T-helper 1 cell treated with Interleukin-12 subunit alpha and Interleukin-12 subunit beta and Interleukin-4 antibody, amounts not matched to agents 30 ng/mL and 1 ng/mL, for 36 hours (primary cell): ENCODE data around the gene OR5J2. TPM values are rescaled to one million over a fixed set of nuclear protein-coding genes. Genes with fewer than 3 reads are reported as not detected.
"Not testable (repeated sequence)": the region's sequence is repeated elsewhere in the genome, so short reads cannot be mapped to it uniquely, and the experiment has no call there.

Source experiments
- intact Hi-C: fragments of 100-400 bp; cut with micrococcal nuclease; formaldehyde crosslinking; loops from one replicate; pipeline ENCODE4 v1.15.1; 2024
- total RNA-seq: library from RNA; stranded (reverse); gene quantifications from 2 replicates; pipeline ENCODE4 v1.2.3, GENCODE V29; 2022

The OR5J2 gene
- not detected in 2 replicates for total RNA-seq

DNA sequence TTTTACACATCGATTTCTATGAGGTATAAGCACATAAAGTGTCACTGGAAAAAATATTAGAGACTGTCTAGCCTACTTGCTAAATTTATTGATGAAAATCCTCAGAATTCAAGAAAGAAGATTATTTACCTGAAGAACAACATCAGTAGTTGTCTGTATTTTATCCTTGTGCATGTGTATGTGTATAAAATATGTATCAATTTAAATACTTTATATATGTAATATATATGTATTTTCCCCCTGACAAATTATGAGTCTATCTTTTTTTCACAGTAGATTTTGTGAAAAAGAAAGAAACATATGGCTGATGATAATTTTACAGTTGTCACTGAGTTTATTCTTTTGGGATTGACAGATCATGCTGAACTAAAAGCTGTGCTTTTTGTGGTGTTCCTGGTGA lies at the start of gene OR5J2:
Gene OR5J2, plus strand, starts transcription at position 301 of the 400 bp plus-strand sequence. Its CDS starts 0 bp downstream, at position 301.
- intact Hi-C loops: no loop called here

DNA sequence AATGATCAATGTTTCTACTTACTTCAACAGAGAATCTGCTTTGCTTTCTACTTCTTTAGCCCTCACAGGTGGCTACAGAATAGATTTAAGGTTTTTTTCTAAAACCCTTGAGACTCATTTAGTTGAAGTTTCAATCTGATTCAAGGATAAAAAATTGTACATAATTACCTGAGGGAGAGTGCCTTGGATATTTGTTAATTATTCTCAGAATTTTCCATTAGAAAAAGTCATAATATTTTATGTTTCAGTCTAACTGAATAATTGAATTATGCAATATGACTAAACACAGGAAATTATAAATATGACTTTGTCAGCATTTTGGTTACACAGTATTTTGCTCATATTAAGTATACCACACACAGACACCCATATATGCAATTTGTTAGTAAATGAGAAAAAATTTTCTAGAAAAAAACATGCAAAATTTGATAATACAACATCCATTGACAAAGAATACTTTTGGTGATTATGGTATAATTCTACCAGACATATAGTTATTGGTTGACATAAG lies 36.2 kb upstream of the OR5J2 start, which contains the start of gene OR8J3:
Gene OR8J3, minus strand, starts transcription at position 51 of the 511 bp plus-strand sequence. CDS start 2,483 bp downstream, outside the sequence.
- intact Hi-C loops: no loop called here

DNA sequence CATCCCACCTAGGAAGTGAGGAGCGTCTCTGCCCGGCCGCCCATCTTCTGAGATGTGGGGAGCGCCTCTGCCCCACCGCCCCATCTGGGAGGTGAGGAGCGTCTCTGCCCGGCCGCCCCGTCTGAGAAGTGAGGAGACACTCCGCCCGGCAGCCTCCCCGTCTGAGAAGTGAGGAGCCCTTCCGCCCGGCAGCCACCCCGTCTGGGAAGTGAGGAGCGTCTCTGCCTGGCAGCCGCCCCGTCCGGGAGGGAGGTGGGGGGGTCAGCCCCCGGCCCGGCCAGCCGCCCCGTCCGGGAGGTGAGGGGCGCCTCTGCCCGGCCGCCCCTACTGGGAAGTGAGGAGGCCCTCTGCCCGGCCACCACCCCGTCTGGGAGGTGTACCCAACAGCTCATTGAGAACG lies 32.7 kb upstream of the OR5J2 start:
- intact Hi-C loops: not testable (repeated sequence)

DNA sequence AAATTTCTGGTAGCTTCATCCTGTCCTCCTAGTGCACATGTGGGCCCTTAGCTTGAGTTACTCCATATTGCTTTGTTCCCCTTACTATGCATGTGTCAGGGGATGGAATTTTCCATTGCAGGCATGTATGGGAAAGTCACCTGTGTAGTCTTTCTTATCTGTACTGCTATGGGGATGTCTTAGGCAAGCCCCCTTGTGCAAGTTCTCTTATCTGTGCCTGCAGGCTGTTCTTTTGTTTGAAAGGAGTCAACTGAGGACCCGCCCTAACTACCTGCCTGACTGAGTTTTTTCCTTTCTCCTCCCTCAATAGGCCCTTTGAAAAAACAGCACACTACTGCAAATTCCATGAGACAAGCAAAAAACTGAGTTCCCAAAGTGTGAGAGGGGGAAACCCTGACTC lies 25.0 kb upstream of the OR5J2 start:
- intact Hi-C loops: no loop called here

DNA sequence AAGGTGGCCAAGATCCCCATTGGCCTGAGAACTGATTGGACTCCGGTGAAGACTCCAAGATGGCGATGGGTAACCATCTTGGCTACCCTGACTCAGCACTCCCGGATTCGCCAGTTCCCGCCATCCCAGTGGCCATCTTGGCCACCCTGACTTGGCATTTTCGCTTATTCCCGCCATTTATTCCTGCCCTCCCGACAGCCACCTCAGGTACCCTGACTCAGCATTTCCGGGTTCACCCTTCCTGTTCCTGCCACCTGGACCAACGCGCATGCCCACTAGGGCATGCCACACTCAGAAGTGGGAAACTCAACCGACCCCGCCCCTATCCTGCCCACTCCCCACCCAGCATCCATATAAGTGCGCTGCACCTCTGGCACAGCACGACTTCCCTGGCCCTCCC lies 24.1 kb upstream of the OR5J2 start:
- intact Hi-C loops: no loop called here

DNA sequence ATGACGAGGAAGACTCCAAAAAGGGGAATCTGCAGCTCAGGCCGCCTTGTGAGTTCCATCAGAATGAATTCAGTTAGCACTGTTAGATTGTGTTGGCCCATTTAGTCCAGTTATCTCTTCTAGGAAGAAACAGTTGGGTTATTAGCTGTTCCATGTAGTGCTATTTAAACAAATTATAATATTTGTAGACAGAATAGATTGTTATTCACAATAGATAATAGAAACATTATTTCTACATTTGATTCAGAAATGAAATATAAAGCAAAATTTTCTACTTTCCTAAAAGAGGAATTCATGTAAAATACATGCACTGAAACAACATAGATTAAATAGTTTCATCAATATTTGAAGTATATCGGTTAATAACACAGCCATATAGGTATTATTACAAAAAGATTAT lies 16.2 kb upstream of the OR5J2 start, which contains the start of gene OR8K5:
Gene OR8K5, minus strand, starts transcription at position 101 of the 400 bp plus-strand sequence. Its CDS starts 0 bp downstream, at position 101.
- intact Hi-C loops: no loop called here

DNA sequence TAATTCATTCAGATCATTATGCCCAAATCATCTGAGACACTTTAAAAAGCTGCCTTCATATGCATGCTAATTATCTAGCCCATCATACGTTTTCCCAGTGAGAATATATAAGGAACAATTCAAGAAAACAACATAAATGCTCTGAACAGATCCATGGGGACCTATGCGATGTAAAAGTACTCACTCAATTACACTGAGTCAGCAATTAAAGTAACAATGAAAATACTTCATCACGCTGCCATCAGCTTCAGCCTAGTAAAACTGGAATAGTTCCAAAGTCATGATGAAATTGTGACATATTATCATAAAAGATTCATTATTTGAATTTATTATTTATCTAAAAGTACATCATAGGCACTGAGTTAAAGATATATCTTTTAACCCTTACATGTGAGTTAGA lies 12.6 kb upstream of the OR5J2 start:
- intact Hi-C loops: no loop called here

DNA sequence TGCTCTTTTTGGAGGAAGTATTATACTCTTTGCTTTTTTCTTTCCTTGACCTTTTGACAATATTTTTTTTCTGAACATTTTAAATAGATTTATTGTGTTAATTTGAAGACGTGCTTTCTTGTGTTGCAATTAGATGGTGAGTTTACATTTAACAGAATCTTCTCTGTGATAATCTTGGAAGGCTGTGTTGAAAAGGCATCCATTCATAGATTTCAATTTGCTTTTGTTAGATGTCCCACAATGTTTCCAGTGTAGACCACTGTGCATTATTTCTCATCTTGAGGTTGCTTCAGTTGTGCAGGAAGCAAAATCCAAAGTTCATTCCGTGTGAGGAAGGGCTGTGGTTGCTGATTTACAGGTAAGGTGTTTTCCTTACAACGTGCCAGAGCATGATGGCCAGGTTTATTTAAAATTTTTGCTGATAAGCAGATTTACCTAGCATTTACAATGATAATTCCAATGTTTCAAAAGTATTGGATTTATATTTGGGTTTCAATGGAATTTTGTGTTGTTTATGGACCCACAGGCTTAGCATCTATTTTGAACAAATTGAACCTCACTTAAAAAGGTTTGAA lies 4.1 kb upstream of the OR5J2 start:
- intact Hi-C loops: loop anchor here (5.0 kb wide), 1 partner anchor 1435 kb away; no protein-coding TSS in a partner anchor

DNA sequence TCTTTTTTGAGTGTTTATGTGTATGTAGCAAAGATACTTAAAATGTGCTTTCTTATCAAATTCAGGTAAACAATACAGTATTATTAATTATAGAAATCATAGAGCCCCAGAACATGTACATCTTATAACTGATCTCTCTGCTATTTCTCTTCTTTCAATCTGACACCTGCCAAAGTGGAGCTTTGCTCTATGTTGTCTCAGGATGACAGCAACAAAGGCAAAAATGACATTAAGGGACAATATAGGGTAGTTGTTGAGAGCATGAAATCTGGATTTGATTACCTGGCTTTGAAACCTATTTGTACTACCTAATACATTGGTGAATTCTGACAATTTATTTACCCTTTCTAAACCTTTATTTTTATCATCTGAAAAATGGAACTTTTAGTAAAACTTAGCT lies 7.0 kb downstream of the OR5J2 start:
- intact Hi-C loops: no loop called here

DNA sequence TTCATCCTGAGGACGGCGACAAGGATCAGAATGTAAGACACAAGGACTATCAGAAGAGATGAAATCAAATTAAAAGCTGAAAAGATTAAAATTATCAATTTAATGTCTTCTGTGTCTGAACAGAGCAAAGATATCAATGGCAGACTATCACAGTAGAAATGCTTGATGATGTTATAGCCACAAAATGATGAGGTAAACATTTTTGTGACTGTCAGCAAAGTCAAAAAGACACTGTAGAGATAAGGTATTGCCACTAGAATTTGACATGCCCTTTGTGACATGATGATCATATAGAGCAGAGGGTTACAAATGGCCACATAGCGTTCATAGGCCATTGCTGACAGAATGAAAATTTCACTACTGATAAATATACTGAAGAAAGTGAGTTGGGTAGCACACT lies 12.2 kb downstream of the OR5J2 start:
- intact Hi-C loops: no loop called here

DNA sequence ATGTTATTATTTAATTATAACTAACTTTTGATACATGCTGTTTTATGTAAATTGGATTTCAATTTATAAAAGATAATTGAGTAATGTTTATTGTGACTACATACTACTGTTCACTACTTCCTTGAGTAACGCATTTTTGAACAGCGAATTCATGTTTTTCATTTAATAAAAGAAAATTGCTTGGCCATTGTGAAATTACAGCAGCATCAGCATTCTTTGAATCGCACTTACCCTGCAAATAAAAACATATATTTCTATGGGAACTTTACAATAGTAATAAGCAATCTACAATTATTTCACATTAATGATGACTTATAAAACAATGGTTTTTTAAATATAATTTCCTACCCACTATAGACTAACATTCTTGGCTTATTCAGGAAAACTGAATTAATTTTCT lies 20.3 kb downstream of the OR5J2 start:
- intact Hi-C loops: no loop called here

DNA sequence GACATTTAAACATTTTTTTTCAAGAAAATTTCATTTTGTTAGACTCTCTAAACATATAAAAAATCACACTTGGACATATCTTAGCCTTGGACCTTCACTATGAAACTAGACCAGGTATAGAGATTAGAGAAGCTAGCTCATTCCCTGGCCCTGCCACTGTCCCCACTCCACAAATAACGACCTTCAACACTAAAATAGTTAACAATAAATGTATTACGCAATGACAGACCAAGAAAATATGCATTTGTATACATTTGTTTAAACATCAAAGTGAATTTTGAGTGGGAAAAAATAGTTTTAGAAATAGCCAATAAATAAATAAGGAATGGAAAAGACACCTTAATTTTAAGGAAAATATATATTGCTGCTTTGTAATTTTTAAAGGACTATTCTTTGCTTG lies 20.9 kb downstream of the OR5J2 start:
- intact Hi-C loops: no loop called here

DNA sequence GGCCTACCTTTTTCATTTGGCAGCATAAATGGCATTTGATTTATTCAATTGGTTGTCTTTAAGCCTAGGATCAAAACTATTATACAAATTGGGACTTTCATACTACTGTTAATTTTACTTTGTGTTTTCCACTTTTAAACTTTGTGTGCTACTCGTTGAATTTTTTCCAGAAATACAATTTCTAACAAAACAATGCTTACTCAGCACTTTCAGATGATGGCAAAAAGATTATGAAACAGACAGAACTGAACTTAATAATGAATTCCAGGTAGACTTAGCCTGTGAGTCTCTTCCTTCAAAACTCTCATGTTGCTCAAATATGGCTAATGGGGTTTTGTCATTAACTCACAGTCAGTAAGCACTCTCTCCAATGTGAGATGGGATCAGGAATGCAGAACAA lies 31.4 kb downstream of the OR5J2 start:
- intact Hi-C loops: no loop called here

DNA sequence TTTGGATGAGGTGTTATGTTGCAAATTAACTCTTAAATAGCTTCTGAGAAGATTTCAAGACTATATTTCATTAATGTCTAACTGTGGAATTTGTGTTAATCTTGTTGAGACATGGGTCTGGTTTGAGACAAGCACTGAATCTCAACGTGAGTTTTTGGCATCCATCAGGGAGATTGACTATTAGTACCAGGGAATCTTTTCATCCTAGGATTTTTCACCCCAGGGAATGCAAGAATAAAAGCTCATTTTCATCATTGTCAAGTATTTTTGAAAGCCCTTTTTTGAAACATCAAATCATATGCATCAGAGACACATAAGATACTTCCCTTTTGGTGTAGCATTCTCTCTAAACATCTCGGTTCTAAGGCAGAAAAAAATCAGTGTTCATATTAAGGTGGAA lies 38.1 kb downstream of the OR5J2 start:
- intact Hi-C loops: no loop called here

DNA sequence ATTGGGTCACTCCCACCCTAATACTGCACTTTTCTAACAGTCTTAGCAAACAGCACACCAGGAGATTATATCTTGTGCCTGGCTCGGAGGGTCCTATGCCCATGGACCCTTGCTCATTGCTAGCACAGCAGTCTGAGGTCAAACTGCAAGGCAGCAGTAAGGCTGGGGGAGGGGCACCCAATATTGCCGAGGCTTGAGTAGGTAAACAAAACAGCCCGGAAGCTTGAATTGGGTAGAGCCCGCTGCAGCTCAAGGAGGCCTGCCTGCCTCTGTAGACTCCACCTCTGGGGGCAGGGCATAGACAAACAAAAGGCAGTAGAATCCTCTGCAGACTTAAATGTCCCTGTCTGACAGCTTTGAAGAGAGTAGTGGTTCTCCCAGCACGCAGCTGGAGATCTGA lies 43.3 kb downstream of the OR5J2 start:
- intact Hi-C loops: not testable (repeated sequence)

Other genes with a start within 250 kb of the OR5J2 start
- not detected in 2 replicates for gene OR5I1, start 240.2 kb upstream of the OR5J2 start, total RNA-seq
- gene OR10AG1, start 206.7 kb upstream of the OR5J2 start, total RNA-seq: not detected in 2 replicates
- not detected in 2 replicates for gene OR5F1, start 182.0 kb upstream of the OR5J2 start, total RNA-seq
- gene OR5AS1, start 149.0 kb upstream of the OR5J2 start, total RNA-seq: not detected in 2 replicates
- gene OR8I2, start 83.3 kb upstream of the OR5J2 start, total RNA-seq: not detected in 2 replicates
- not detected in 2 replicates for gene OR8H2, start 72.9 kb upstream of the OR5J2 start, total RNA-seq
- not detected in 2 replicates for gene OR8H3, start 54.2 kb upstream of the OR5J2 start, total RNA-seq
- gene OR8J3, start 36.4 kb upstream of the OR5J2 start, total RNA-seq: not detected in 2 replicates
- not detected in 2 replicates for gene OR8K5, start 16.3 kb upstream of the OR5J2 start, total RNA-seq
- gene OR5T2, start 57.6 kb downstream of the OR5J2 start, total RNA-seq: not detected in 2 replicates
- not detected in 2 replicates for gene OR5T3, start 75.6 kb downstream of the OR5J2 start, total RNA-seq
- not detected in 2 replicates for gene OR5T1, start 97.5 kb downstream of the OR5J2 start, total RNA-seq
- not detected in 2 replicates for gene OR8H1, start 115.6 kb downstream of the OR5J2 start, total RNA-seq
- gene OR8K3, start 138.5 kb downstream of the OR5J2 start, total RNA-seq: not detected in 2 replicates
- not detected in 2 replicates for gene OR8K1, start 169.4 kb downstream of the OR5J2 start, total RNA-seq
- not detected in 2 replicates for gene OR8J1, start 177.7 kb downstream of the OR5J2 start, total RNA-seq
- gene OR8U1, start 199.0 kb downstream of the OR5J2 start, total RNA-seq: not detected in 2 replicates
- gene OR5AL1, start 236.1 kb downstream of the OR5J2 start, total RNA-seq: not detected in 2 replicates